GM21381 (cell line): ENCODE data around the gene SLC6A6.

Source experiments
- ATAC-seq: cut with Tn5 transposase; IDR thresholded peaks from one replicate; pipeline ENCODE4 v1.9.1; 2021; ENCODE audit warnings: mild to moderate bottlenecking, moderate library complexity; ENCODE audit not compliant: unreplicated experiment

The SLC6A6 gene

DNA sequence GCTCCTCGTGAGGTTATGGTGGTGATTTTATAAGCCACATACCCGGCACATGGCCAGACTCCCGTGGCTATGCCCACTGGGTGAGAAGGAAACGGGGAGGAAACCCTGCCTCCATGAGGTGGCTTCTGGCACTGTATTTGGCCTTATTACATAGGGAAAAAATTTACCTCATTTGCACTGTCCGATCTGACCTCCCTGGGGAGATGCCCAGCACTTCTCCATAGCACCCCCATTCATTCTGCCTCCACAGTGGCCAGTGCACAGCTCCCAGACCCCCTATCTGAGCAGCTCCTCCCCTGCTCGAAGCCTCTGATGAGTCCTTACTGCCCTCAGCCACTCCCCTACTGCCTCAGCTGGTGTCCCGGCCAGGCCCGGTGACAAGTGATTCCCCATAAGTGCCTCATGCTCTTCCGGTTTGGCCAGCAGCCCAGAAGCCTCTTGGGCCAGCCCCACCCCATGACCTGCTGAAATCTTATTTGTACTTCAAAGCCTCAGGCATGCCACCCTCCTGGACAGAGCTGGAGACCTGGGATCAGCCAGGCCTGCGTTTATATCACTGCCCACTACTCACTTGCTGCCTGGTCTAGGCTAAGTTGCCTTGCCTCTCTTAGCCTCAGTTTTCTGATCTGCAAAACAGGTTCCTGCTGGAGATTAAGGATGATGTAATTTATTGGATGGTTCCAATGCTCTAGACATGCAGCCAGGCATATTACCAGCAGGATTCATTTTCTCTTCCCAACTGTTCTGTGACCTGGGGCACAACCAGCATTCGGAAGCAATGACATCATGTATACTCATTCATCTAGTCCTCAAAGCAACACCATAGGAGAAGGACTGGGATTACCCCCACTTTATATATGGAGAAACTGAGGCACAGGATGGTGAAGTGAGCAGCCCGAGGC, 30.6 kb upstream of the SLC6A6 start:
- peak; percentile 66 for ATAC-seq

- ATAC-seq = no peak
Observed at GRCh38 chr3:14372587-14372986, 29.8 kb upstream of the SLC6A6 start.

DNA sequence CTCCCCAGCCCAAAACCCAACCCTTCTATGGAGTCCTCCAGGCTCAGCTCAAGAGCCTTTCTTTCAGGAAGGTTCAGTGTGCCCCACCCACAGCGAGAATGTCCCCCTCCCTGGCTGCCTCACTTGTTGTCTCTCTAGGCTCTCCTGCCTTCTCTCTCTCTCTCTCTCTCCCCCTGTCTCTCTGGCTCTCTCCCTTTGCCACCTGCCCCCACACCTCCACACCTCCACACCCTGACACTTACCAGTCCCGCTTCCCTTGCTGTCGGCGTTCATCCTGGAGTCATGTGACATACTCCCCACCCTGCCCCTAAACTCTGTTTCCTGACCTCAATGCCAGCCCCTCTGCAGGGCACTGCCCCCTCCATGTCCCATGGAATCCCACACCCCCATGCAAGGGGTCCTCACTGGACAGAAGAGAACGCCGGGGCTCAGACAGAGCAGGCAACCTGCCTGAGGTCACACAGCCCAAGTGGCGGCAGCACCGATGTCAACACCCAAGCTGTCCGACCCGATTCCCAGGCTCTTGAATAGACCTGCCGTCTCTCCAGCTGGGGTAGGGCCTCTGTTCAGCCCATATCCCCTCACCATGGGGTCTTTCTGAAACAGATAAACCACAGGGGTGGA, 28.5 kb upstream of the SLC6A6 start:
- ATAC-seq = no peak

- no peak for ATAC-seq
Observed at GRCh38 chr3:14374444-14374883, 27.9 kb upstream of the SLC6A6 start.

GRCh38 chr3:14375192-14375591, 27.2 kb upstream of the SLC6A6 start:
- ATAC-seq = no peak

- ATAC-seq = no peak
Observed at GRCh38 chr3:14376348-14377043, 25.9 kb upstream of the SLC6A6 start.

DNA sequence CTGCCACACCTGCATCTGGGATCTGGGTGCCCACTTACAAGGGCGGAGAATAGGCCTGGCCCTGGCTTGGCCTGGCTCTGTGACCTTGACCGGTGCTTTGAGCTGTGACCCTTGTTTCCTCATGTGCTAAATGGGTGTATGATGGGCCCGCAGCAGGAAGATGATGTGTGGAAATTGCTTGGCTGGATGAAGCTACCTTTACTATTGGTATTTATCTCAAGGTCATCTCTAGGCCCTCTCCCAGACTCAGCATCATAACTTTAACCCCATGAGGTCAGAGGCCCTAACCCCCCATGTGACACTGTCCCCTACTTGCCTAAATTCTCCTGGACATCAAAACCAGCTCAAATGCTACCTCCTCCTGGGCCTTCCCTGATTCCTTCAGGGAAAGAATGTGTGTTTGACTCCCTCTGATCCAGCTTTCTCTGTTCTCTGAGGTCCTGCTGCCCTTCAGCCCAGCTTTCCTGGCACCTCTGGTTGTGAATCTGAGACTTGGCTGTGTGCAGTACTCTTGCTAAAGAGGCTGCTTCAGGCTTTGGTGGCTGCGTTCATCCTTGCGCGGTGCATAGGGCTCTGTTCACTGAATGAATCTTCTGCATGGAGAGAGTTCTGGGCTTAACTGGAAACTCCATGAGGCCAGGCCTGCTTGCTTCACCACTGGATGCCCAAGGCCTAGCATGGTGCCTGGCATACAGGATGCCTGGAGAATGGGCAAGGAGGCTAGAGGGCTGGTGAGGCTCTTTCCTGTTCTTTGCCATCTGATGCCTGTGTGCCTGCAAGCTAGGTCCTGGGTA, 25.2 kb upstream of the SLC6A6 start:
- ATAC-seq = no peak

- no peak for ATAC-seq
Observed at GRCh38 chr3:14377838-14378169, 24.6 kb upstream of the SLC6A6 start.

- ATAC-seq = no peak
Observed at GRCh38 chr3:14378415-14378814, 24.0 kb upstream of the SLC6A6 start.

DNA sequence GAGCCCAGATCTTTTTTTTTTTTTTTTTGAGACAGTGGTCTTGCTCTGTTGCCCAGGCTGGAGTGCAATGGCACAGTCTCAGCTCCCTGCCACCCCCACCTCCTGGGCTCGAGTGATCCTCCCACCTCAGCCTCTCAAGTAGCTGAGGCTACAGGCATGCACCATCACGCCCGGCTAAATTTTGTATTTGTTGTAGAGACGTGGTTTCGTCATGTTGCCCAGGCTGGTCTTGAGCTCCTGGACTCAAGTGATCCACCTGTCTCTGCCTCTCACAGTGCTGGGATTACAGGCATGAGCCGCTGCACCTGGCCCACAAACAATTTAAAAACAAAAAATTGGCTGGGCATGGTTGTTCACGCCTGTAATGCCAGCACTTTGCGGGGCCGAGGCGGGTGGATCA, 22.6 kb upstream of the SLC6A6 start:
- ATAC-seq = no peak

GRCh38 chr3:14386254-14386653, 16.2 kb upstream of the SLC6A6 start:
- ATAC-seq = no peak

- ATAC-seq = no peak
Observed at GRCh38 chr3:14388201-14388600, 14.2 kb upstream of the SLC6A6 start.

DNA sequence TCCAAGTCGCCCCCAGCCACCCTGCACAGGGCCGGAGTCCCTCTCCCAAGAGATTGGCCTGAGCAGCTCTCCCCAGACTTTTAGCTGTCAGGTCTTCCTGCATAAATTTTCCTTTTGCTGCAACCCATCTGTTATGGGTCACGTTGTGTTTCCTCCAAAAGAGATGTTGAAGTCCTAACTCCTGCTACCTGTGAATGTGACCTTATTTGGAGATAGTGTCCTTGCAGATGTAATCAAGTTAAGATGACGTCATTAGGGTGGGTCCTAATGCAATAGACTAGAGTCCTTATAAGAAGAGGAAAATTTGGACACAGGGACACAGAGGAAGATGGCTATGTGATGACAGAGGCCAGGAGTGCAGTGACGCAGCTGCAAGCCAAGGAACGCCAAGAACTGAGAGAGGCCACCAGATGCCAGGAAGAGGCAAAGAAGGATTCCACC, 13.2 kb upstream of the SLC6A6 start:
- ATAC-seq = no peak

DNA sequence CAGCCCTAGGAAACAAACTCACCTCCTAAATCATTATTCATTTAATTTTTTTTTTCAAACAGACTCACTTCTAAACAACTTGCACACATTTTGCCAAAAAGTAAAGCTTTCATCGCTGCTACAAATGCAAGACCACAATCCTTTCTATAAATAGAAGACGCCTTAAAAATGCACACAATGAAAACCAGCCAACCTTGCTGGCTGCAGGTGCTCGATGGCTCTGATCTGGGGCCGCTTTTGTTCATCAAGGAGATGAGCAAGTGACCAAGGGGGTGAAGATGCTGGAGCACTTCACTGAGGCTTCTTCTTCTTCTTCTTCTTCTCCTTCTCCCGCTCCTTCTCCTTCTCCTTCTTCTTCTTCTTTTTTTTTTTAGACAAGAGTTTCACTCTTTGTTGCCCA, 12.7 kb upstream of the SLC6A6 start:
- ATAC-seq = no peak

DNA sequence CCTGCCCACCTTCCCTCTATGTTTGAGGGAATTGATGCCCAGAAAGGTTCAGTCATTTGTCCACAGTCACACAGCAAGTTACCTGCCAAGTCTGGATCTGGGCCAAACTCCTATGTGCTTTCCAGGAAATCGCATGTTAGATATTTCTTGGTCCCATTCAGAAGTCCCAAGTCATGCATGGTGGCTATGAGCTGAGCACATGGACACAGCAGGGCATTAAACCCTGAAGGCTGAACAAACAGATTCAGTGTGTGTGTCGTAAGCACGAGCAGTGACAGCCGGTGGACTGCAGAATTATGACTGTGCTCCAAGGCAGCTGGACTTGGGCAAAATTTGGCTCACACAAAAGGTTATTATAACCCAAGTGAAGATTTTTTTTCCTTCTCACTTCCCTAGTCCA, 11.4 kb upstream of the SLC6A6 start:
- no peak for ATAC-seq

- no peak for ATAC-seq
Observed at GRCh38 chr3:14392231-14392630, 10.2 kb upstream of the SLC6A6 start.

DNA sequence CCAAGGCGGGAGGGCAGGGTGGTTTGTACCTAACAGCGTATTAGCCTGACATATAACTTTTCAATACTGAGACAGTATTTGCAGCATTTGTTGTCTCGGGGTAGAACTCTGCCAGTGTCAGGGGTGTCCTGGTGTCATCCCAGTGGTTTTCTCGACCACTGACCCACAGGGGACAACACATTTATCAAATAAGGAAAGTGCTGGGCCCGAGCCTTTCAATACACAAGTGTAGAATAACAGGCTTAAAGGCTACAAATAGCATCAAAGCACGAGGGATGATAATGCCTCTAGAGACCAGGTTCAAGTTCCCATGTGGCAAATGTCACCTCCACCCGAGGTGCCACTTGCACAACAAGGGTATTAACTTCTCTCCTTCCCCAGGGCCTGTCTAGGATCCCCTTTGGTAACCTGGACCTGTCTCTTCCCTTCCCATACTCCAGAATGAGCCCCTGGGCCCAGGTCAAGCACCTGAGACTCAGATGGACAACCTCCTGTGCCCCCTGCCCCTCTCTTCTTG, 9.5 kb upstream of the SLC6A6 start:
- ATAC-seq = no peak

DNA sequence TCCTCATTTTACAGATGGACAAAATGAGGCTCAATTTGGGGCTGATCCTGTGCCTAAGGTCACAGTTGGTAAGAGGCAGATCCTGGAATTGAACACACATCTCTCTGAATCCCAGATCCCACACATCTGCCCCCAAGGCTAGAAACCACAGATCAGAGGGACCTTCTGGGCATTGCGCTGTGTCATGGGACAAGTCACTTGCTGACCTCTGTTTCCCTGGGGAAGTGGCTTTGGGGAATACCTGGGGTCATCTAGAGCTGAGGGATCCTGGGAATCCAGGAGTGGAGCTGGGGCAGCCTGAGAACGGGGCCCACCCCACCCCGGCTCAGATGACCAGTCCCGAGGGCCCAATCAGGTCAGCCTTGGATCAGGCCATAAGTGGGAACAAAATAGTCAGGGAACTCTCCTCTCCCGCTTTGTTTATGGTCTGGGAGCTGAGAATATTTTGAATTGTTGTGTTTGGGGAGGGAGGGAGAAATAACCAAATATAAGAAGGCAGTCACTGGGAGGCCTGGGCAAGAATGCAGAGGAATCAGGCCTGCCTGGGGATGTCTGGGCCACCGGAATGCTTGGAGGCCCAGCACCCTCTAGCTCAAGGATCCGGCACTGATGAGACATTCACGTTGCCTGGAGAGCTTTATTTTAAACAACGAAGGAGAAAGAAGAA, 8.8 kb upstream of the SLC6A6 start:
- no peak for ATAC-seq

- no peak for ATAC-seq
Observed at GRCh38 chr3:14396031-14396692, 6.2 kb upstream of the SLC6A6 start.

- no peak for ATAC-seq
Observed at GRCh38 chr3:14397046-14397445, 5.4 kb upstream of the SLC6A6 start.
